Fibroblast of peridontal ligament (primary cell): ENCODE results near the gene CLCN6.
A peak's percentile ranks its signal among the peaks of the same experiment; 100 is the strongest.

ENCODE experiments used
- DNase-seq: peaks from one replicate; pipeline ENCODE4 v3.0.0-alpha.2; 2010; ENCODE audit errors: extremely low read depth

CLCN6 gene

DNA sequence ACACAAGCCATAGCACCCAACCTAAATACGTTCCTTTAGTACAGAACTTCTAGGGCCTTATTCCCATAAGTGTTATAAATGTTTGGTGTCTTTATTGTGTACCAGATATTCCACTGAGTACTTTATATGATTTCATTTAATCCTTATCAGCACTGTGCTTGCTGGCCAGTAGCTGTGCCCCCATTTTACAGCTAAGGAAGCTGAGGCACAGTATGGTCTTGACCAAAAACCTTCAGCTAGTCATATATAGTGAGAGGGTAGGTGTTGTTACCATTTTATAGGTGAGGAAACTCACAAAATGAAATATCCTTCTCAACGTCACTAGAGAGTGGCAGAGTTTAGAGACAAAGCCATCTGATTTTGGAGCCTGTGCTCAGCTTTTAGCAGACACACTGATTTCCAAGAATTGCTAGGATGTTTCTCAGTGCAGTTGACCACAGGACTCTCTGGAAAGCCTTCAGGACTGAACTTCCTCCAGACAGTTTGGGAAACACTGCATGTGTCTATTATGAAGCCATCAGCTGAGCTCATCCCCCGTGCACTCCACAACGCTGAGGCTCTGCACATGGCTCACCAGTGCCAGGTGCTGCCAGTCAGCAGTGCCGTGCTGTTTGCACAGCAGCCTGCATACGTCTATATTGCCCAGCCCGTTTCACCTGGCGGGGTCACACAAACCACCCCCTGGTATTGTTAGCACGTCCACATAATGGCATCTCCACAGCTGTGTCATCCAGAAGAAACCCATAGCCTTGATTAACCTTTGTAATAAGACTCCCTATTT is 26.1 kb downstream of the CLCN6 start:
- no peak for DNase-seq

DNA sequence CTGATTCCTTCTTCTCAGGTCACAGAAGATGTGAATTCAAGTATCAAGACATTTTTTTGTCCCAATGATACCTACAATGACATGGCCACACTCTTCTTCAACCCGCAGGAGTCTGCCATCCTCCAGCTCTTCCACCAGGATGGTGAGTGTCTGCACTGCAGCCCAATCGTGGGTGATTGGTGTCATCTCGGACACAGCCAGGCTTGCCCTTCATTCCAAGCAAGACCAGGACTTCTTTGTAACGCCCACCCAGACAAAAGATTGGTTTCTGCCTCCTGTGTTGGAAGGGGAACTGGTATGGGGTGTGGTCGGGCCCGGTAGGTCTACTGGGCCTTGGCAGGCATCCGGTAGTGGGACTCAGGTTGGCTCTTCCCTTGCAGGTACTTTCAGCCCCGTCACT is 27.5 kb downstream of the CLCN6 start:
- DNase-seq = no peak

DNA sequence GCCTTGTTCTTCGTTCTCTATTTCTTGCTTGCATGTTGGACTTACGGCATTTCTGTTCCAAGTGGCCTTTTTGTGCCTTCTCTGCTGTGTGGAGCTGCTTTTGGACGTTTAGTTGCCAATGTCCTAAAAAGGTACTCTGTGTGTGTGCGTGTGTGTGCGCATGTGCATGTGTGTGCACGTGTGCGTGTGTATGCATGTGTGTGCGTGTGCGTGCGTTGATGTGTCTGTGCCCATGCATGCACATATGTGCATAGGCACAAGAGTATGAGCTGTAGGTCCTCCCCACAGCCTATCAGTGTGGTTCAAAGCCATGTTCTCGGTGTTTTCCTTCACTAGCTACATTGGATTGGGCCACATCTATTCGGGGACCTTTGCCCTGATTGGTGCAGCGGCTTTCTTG is 27.9 kb downstream of the CLCN6 start:
- no peak for DNase-seq

DNA sequence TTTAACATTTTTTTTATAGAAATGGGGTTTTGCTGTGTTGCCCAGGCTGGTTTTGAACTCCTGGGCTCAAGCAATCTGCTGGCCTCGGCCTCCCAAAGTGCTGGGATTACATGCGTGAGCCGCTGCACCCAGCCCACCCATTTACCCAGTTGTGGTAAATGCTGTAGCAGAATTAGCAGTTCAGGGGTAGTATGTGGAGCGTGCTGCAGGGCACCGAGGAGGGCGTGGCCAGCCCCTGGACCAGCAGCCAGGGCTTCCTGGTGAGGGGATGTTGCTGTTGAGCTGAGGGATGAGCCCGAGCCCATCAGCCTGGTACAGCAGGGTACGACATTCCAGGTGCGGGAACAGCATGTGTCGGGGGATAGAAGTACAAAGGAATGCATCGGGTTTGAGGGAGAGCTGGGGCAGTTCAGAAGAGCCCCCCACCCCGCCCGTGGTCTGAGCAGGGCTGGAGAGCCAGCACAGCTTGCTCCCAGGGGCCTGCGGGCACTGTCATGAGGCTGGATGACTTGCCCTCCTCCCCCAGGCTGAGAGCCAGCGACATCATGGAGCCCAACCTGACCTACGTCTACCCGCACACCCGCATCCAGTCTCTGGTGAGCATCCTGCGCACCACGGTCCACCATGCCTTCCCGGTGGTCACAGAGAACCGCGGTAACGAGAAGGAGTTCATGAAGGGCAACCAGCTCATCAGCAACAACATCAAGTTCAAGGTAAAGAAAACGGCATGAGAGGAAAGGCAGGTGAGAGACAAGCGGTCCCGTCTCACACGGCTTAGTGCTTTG is 29.6 kb downstream of the CLCN6 start:
- no peak for DNase-seq

DNA sequence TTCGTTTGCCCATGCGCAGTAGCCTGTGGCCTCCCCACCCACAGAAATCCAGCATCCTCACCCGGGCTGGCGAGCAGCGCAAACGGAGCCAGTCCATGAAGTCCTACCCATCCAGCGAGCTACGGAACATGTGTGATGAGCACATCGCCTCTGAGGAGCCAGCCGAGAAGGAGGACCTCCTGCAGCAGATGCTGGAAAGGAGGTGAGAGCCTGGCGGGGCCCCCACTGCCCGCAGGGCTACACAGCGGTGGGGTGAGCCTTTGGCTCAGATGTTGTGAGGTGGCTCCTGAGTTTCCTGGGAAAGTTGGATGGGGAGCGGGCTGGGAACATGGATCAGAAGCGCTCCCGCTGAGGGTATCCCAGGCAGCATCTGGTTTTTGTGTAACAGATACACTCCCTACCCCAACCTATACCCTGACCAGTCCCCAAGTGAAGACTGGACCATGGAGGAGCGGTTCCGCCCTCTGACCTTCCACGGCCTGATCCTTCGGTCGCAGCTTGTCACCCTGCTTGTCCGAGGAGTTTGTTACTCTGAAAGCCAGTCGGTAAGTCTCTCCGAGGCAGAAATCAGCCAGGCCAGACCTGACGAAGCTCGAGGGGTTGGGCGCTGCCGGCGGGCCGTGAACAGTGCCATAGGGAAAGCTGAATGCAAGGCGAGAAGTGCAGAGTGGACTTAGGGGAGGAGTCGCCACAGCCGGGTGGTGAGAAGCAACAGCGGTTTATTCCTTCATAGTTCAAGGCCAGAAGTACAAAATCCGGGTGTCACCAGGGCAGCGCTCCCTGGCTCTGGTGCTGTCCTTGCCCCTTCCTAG is 31.2 kb downstream of the CLCN6 start:
- no peak for DNase-seq

DNA sequence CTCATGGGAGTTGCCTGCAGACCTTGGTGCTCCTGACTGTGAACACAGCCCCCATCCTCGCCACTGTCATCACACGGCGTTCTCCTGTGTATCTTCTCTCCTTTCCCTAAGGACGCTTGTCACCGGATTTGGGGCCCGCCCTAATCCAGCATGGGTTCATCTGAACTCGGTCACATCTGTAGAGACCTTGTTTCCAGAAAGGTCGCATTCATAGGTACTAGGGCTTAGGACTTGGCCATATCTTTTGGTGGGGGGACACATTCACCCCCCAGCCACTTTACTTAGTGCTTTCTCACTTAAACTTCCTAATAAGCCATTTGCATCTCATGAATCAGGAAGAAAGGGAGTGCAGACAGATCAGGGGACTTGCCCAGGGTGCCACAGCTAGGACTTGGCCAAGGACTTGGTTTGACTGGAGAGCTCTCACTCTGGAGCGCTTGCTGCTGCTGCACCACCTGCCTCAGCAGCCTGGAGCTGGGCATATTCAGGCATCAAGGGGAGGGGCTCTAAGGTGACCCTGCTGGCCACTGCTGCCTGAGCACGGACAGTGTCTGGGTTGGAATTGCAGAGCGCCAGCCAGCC is 31.9 kb downstream of the CLCN6 start:
- DNase-seq = no peak

DNA sequence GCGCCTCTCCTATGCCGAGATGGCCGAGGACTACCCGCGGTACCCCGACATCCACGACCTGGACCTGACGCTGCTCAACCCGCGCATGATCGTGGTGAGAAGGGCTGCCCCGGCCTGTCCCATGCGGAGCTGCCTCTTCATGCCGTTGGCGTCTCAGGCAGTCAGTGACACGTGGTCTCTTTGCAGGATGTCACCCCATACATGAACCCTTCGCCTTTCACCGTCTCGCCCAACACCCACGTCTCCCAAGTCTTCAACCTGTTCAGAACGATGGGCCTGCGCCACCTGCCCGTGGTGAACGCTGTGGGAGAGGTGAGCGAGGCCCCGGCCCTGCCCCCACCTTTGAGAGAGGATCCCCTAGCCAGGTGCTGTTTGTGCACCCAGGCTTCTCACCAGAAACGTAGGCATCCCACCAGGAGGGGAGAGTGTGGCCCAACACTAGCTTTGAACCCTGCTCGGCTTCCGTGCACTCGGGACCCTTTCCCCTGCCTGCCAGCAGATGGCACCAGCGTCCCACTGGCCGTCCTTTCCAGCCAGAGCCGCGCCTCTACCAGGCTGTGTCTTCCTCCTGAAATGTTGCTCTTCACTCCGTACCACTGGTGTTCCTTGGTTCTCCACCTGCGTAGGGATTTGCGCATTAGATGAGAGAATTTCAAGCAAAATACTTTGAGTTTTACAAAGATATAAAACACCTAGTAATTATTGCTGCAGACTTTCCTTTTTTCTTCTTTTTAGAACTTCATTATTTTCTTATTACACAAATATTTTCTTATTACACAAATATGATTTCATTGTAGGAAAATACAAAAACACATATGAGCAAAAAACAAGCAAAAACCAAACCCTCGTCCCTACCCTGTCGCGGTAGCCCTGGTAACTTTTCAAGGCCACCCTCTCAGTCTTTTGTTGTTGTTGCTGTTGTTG is 32.6 kb downstream of the CLCN6 start:
- peak; percentile 54 for DNase-seq

DNA sequence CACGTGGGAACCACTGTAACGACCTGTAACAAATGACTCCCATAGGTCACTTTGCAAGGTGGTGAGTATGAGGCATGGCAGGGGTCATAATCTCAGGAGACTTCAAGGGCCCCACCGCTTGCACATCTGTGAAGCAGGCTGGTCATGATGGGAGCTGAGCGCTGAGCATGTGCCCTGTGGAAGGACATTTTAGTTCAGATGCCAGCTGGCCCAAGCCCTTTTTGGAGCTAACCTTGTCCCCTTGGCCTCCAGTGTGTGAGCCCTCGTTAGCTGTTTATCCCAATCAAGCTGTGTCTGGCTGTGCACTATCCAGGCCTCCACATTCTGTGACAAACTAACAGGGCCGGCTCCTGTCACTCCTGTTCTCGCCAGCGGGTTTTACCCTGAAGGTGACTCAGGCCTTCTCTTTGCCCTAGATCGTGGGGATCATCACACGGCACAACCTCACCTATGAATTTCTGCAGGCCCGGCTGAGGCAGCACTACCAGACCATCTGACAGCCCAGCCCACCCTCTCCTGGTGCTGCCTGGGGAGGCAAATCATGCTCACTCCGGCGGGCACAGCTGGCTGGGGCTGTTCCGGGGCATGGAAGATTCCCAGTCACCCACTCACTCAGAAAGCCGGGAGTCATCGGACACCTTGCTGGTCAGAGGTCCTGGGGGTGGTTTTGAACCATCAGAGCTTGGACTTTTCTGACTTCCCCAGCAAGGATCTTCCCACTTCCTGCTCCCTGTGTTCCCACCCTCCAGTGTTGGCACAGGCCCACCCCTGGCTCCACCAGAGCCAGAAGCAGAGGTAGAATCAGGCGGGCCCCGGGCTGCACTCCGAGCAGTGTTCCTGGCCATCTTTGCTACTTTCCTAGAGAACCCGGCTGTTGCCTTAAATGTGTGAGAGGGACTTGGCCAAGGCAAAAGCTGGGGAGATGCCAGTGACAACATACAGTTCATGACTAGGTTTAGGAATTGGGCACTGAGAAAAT is 34.0 kb downstream of the CLCN6 start:
- no peak for DNase-seq

DNA sequence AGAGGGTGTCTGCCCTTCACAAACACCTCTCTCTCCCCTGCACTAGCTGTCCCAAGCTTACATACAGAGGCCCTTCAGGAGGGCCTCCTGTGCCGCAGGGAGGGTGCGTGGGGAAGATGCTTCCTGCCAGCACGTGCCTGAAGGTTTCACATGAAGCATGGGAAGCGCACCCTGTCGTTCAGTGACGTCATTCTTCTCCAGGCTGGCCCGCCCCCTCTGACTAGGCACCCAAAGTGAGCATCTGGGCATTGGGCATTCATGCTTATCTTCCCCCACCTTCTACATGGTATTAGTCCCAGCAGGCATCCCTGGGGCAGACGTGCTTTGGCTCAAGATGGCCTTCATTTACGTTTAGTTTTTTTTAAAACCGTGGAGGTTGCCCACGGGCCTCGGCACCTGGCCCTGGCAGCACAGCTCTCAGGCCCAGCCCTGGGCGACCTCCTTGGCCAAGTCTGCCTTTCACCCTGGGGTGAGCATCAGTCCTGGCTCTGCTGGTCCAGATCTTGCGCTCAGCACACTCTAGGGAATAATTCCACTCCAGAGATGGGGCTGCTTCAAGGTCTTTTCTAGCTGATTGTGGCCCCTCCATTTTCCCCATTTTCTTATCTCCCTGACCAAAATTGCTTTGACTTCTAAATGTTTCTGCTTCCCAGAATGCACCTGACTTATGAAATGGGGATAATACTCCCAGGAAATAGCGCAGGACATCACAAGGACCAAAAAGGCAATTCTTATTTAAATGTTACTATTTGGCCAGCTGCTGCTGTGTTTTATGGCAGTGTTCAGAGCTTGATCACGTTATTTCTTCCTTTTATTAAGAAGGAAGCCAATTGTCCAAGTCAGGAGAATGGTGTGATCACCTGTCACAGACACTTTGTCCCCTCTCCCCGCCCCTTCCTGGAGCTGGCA is 35.5 kb downstream of the CLCN6 start:
- no peak for DNase-seq

DNA sequence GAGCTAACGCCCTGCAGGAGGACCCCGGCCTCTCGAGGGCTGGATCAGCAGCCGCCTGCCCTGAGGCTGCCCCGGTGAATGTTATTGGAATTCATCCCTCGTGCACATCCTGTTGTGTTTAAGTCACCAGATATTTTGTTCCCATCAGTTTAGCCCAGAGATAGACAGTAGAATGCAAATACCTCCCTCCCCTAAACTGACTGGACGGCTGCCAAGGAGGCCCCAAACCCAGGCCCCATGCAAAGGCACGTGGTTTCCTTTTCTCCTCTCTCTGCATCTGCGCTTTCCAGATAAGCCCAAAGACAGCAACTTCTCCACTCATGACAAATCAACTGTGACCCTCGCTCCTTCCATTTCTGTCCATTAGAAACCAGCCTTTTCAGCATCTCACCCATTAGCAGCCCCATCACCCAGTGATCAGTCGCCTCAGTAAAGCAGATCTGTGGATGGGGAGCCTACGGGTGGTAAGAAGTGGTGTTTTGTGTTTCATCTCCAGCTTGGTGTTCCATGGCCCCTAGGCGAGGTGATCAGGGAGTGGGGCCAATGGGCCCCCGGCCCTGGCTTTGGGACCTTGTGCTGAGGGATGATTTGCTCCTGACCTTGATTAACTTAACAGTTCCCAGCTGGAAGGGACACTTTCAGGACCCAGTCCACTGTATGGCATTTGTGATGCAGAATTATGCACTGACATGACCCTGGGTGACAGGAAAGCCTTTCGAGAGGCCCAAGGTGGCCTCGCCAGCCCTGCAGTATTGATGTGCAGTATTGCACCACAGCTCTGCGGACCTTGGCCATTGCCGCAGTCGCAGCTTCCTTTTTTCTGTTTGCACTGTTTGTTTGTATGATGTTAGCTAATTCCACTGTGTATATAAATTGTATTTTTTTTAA is 36.4 kb downstream of the CLCN6 start:
- no peak for DNase-seq

DNA sequence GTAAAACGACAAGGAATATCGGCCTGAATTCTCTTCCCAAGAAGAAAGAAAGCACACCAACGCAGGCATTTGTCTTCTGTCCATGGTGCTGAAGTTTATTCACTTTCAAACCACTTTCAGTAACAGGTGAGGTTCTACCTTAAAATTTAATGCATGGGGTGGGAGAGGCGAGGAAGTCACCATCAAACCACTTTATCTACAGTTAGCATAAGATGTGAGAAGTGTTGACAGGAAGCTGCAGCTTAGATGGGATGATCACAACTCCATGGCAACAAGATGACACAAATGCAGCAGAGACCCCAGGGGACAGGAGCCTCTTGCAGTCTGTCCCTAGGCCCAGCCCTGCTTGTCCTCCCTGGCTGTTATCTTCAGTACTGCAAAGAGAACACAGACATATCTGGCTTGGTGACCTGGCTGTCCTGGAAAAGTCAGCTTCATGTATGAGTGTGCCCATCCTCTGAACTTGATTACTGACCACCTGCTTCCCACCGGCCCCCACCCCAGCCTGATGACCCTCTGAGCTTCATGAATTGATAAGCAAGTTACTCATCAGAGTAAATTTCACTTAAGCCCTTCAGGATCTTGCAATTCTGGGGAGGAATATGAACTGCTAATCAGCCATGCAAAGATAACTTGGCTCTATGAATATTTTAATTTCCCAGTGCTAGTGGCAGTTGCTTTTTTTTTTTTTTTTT is 39.8 kb downstream of the CLCN6 start:
- DNase-seq = peak; percentile 31

DNA sequence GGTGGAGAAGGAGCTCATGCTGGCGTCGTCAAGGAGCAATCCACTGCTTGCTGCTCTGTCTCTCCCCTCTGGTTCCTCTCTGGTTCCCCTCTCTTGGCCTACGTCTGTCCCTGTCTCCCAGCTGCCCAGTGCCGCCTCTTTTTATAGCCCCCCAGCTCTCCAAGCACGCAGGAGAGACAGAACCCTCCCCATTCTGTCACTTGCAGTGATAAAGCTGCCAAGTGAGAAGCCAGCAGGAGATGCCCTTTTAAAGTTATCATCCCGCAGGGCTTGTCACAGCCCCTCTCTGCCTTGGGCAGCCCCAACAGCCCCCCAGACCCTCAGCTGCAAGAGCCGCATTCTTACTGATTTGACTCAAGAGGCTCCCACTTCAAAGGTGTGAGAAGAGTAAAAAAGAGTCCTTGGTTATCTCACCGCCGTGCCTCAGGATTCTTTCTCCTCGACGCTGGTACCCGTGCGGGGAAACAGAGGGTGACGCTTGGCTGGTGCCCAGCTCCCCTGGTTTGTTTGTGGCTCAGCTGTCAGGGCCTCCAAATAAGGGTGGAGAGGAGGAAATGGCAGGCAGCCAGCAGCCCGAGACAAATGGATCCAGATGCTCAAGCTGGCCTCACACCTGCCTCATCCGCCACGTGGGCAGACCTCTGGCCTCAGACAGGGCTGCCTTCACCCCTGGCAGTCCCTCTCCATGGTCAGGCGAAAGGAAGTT is 41.8 kb downstream of the CLCN6 start, which contains the start of gene NPPA:
NPPA (minus strand) TSS at position 117 of the 706 bp plus-strand sequence; CDS start at position 18, 99 bp downstream.
- peak; percentile 21 for DNase-seq

DNA sequence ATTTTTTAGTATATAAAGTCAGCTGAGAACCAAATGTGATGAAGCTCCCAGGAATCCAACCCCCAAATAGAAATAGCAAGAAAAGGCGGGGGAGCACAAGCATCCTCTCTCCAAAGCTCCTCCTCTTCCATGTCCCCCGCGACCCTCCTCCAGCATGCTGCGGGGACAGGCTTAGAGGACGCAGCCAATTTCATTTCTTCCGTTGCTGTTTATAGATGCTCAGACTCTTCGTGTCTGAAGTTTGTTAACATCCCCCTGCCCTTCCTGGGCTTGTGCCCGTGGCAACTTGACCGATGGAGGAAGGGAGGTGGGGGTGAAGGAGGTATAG is 42.3 kb downstream of the CLCN6 start:
- DNase-seq = no peak

DNA sequence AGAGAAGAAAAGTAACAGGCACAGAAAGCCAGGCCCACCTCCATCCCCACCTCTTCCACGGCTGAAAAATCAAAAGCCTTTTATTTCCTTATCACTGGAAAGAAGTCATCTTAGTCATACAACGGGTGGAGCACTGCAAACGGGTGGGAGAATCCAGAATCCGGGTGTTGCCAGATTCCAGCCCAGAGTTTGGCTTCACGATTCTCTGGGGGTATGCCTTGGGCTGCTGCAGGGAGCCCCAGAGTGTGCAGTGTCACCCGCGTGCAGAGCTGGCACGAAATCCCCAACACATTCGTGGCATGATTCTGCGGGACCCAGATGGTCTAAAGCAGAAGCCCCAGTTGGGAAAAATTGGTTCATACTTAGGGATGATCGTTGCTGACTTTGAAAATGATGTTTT is 44.2 kb downstream of the CLCN6 start:
- DNase-seq = no peak

DNA sequence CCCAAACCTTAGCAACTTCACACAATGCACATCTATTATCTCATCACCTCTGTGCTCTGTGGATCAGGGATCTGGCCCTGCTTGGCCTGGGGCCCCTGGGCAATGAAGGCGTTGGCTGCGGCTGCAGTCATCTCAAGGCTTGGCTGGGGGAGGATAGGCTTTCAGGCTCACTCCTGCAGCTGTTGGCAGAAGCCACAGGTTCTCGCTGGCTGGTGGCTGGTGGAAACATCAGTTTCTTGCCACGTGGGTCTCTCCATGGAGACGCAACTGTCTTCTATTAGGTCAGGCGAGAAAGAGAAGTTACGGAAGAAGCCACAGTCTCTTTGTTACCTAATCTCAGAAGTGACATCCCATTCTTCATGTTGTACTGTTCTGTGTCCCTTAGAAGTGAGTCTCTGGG is 45.2 kb downstream of the CLCN6 start:
- no peak for DNase-seq

DNA sequence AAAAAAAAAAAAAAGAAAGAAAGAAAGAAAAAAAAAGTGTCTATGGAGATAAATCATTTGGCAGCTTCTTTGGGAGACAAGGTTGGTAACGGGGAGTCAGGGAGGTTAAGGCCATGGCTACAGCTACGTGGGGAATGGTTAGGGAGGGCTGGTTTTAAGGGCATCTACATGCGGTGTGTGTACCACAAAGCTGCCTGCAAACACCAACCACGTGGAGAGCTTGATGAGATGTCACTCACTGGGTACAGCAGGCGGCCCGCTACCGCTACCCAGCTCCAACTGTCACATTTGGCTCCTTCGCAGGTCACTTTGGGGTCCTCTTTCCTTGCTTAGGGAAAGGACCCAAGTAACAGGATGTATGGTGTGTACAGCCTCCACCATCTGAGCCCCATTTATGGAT is 48.5 kb downstream of the CLCN6 start:
- no peak for DNase-seq
